ENCODE data around the gene DDX50.
"Not testable (repeated sequence)": the region's sequence is repeated elsewhere in the genome, so short reads cannot be mapped to it uniquely, and the experiment has no call there.

DDX50 gene

DNA sequence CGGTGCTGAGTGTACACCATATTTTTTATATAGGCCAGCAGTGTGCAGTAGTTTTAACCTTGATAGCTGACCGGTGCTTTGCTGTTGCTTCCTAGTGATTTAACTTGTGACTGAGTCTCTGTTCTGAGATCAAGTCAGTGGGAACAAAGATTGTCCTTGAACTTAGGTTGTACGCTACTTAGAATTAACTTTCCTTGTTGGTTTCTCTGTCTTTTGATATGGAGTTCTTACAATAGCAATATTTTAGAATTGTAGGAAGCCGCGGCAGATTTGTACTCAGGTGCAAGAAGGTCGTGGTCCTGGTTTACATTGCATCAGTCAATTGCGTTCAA lies 56.1 kb downstream of the DDX50 start:
- no peak for DNase-seq (ENCODE audit: low read depth)
- peak overlapping the region; percentile 97 for H3K9ac ChIP-seq (ENCODE audit: low read length)
- H3K4me3 ChIP-seq (ENCODE audit: low read length): peak overlapping the region; percentile 96
- H3K36me3 ChIP-seq (ENCODE audit: control insufficient read depth, insufficient read depth, low read length, severe bottlenecking): peaks cover 27% of the 10 kb centered on the region
- peaks cover 36% of the 10 kb centered on the region for H3K4me1 ChIP-seq (ENCODE audit: control insufficient read depth, insufficient read depth, low read length)
- H3K27me3 ChIP-seq (replicated peaks; ENCODE audit: control insufficient read depth, insufficient read depth, low read length): no peaks in the 10 kb centered on the region
- no peaks in the 10 kb centered on the region for H3K9me3 ChIP-seq (ENCODE audit: control insufficient read depth, low read length)

- Histone ChIP-seq H3K9ac (ENCODE audit: low read length) (peak overlapping the region; percentile 97), H3K27me3 (replicated peaks; ENCODE audit: control insufficient read depth, insufficient read depth, low read length) (no peaks in the 10 kb centered on the region), H3K4me1 (ENCODE audit: control insufficient read depth, insufficient read depth, low read length) (peaks cover 36% of the 10 kb centered on the region), H3K9me3 (ENCODE audit: control insufficient read depth, low read length) (no peaks in the 10 kb centered on the region), H3K36me3 (ENCODE audit: control insufficient read depth, insufficient read depth, low read length, severe bottlenecking) (peaks cover 31% of the 10 kb centered on the region), H3K4me3 (ENCODE audit: low read length) (peak overlapping the region; percentile 96)
- DNase-seq (ENCODE audit: low read depth): peak; percentile 21
Measured at GRCh38 chr10:68957654-68958053, 56.5 kb downstream of the DDX50 start.

DNA sequence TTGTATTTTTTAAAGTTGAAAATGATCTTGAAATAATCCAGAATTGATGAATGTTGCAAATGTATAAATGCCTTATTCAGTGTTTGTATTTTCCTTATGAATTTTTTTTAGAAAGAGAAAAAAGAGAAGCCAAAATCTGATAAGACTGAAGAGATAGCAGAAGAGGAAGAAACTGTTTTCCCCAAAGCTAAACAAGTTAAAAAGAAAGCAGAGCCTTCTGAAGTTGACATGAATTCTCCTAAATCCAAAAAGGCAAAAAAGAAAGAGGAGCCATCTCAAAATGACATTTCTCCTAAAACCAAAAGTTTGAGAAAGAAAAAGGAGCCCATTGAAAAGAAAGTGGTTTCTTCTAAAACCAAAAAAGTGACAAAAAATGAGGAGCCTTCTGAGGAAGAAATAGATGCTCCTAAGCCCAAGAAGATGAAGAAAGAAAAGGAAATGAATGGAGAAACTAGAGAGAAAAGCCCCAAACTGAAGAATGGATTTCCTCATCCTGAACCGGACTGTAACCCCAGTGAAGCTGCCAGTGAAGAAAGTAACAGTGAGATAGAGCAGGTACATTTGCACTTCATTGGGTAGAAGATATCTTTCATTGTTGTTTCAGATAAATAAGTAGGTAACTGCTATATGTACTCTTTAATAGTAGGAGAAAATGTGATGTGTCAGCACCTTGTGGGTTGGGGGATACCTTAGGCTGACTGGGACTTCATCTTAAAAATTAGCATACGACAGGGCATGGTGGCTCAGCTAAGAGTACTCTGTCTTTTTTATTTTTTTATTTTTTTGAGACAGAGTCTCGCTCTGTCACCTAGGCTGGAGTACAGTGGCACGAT lies 58.8 kb downstream of the DDX50 start:
- Histone ChIP-seq H3K4me1 (ENCODE audit: control insufficient read depth, insufficient read depth, low read length) (peaks cover 35% of the 10 kb centered on the region), H3K27me3 (replicated peaks; ENCODE audit: control insufficient read depth, insufficient read depth, low read length) (no peaks in the 10 kb centered on the region), H3K4me3 (ENCODE audit: low read length) (no peak overlapping the region), H3K36me3 (ENCODE audit: control insufficient read depth, insufficient read depth, low read length, severe bottlenecking) (peaks cover 49% of the 10 kb centered on the region), H3K9ac (ENCODE audit: low read length) (no peak overlapping the region), H3K9me3 (ENCODE audit: control insufficient read depth, low read length) (no peaks in the 10 kb centered on the region)
- DNase-seq (ENCODE audit: low read depth): no peak

GRCh38 chr10:68963151-68963550 lies 62.0 kb downstream of the DDX50 start:
- Histone ChIP-seq H3K9ac (ENCODE audit: low read length) (no peak overlapping the region), H3K4me1 (ENCODE audit: control insufficient read depth, insufficient read depth, low read length) (peaks cover 19% of the 10 kb centered on the region), H3K9me3 (ENCODE audit: control insufficient read depth, low read length) (no peaks in the 10 kb centered on the region), H3K4me3 (ENCODE audit: low read length) (no peak overlapping the region), H3K36me3 (ENCODE audit: control insufficient read depth, insufficient read depth, low read length, severe bottlenecking) (peaks cover 80% of the 10 kb centered on the region), H3K27me3 (replicated peaks; ENCODE audit: control insufficient read depth, insufficient read depth, low read length) (no peaks in the 10 kb centered on the region)
- DNase-seq (ENCODE audit: low read depth): no peak

GRCh38 chr10:68973975-68974374 lies 72.9 kb downstream of the DDX50 start:
- Histone ChIP-seq H3K27me3 (replicated peaks; ENCODE audit: control insufficient read depth, insufficient read depth, low read length) (no peaks in the 10 kb centered on the region), H3K4me1 (ENCODE audit: control insufficient read depth, insufficient read depth, low read length) (no peaks in the 10 kb centered on the region), H3K36me3 (ENCODE audit: control insufficient read depth, insufficient read depth, low read length, severe bottlenecking) (peaks cover 98% of the 10 kb centered on the region), H3K4me3 (ENCODE audit: low read length) (no peak overlapping the region), H3K9me3 (ENCODE audit: control insufficient read depth, low read length) (no peaks in the 10 kb centered on the region), H3K9ac (ENCODE audit: low read length) (no peak overlapping the region)
- DNase-seq (ENCODE audit: low read depth): no peak

- not testable (repeated sequence) for H3K9ac ChIP-seq (ENCODE audit: low read length); DNase-seq (ENCODE audit: low read depth); H3K4me3 ChIP-seq (ENCODE audit: low read length); H3K4me1 ChIP-seq (ENCODE audit: control insufficient read depth, insufficient read depth, low read length); H3K27me3 ChIP-seq (replicated peaks; ENCODE audit: control insufficient read depth, insufficient read depth, low read length); H3K9me3 ChIP-seq (ENCODE audit: control insufficient read depth, low read length)
- peaks cover 97% of the 10 kb centered on the region for H3K36me3 ChIP-seq (ENCODE audit: control insufficient read depth, insufficient read depth, low read length, severe bottlenecking)
Measured at GRCh38 chr10:68975936-68976473, 74.9 kb downstream of the DDX50 start.

DNA sequence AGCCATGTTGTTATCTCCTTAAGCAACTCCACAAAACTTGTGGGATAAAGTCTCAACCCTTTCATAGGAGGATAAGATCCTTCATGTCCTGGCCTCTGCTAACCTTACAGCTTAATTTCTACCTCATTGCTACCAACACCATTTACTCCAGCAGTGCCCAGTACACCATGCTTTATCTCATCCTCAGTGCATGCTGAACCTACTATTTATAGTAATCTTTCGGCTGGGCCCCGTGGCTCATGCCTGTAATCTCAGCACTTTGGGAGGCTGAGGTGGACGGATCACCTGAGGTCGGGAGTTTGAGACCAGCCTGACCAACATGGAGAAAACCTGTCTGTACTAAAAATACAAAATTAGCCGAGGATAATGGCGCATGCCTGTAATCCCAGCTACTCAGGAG lies 78.6 kb downstream of the DDX50 start:
- H3K9ac ChIP-seq (ENCODE audit: low read length); H3K27me3 ChIP-seq (replicated peaks; ENCODE audit: control insufficient read depth, insufficient read depth, low read length); DNase-seq (ENCODE audit: low read depth); H3K4me3 ChIP-seq (ENCODE audit: low read length); H3K4me1 ChIP-seq (ENCODE audit: control insufficient read depth, insufficient read depth, low read length); H3K9me3 ChIP-seq (ENCODE audit: control insufficient read depth, low read length): not testable (repeated sequence)
- peaks cover 96% of the 10 kb centered on the region for H3K36me3 ChIP-seq (ENCODE audit: control insufficient read depth, insufficient read depth, low read length, severe bottlenecking)

DNA sequence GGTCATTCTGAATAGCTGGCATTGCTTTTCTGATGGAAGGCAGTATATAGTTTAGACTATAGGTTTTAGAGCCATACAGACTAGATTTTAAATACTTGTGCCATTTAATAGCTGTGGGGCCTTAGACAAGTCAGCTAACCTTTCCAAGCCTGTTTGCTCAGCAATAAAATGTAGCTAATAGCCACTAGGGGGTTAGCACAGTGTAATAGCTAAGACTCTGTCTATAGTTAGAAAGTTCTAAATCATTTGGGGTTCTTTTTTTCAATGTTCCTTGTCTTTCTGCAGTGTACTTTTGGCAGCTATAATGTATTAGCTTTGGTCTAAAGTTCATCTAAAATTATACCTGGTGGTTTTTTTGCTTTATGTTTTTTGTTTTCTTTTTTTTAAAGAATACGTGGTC lies 80.0 kb downstream of the DDX50 start:
- peaks cover 95% of the 10 kb centered on the region for H3K36me3 ChIP-seq (ENCODE audit: control insufficient read depth, insufficient read depth, low read length, severe bottlenecking)
- no peak overlapping the region for H3K4me3 ChIP-seq (ENCODE audit: low read length)
- H3K4me1 ChIP-seq (ENCODE audit: control insufficient read depth, insufficient read depth, low read length): no peaks in the 10 kb centered on the region

GRCh38 chr10:68982389-68982788 lies 81.3 kb downstream of the DDX50 start:
- Histone ChIP-seq H3K9ac (ENCODE audit: low read length) (no peak overlapping the region), H3K4me1 (ENCODE audit: control insufficient read depth, insufficient read depth, low read length) (no peaks in the 10 kb centered on the region), H3K9me3 (ENCODE audit: control insufficient read depth, low read length) (no peaks in the 10 kb centered on the region), H3K36me3 (ENCODE audit: control insufficient read depth, insufficient read depth, low read length, severe bottlenecking) (peaks cover 85% of the 10 kb centered on the region), H3K4me3 (ENCODE audit: low read length) (no peak overlapping the region), H3K27me3 (replicated peaks; ENCODE audit: control insufficient read depth, insufficient read depth, low read length) (no peaks in the 10 kb centered on the region)
- DNase-seq (ENCODE audit: low read depth): no peak

More for the DNA sequence above, 80.0 kb downstream of the DDX50 start:
- DNase-seq (ENCODE audit: low read depth): no peak
- H3K27me3 ChIP-seq (replicated peaks; ENCODE audit: control insufficient read depth, insufficient read depth, low read length): no peaks in the 10 kb centered on the region
- H3K9me3 ChIP-seq (ENCODE audit: control insufficient read depth, low read length): no peaks in the 10 kb centered on the region
- no peak overlapping the region for H3K9ac ChIP-seq (ENCODE audit: low read length)

DNA sequence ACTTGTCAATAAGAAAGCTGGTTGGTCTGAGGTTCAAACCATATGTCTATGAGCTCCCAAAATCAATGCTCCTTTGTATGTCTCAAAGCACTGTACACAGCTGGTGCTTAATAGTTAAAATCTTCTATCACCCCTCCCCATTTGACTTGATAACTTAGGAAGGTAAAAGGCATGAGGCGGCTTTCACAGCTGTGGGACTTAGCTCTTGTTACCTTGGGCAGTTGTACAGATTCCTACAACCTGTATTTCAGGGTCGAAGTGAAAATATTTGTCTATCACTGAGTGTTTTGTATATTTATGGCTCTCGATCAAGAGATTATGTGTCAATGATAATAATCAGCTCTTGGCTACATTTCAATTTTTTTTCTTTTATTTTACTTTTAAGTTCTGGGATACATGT lies 86.5 kb downstream of the DDX50 start:
- Histone ChIP-seq H3K4me1 (ENCODE audit: control insufficient read depth, insufficient read depth, low read length) (peaks cover 33% of the 10 kb centered on the region), H3K9me3 (ENCODE audit: control insufficient read depth, low read length) (no peaks in the 10 kb centered on the region), H3K27me3 (replicated peaks; ENCODE audit: control insufficient read depth, insufficient read depth, low read length) (no peaks in the 10 kb centered on the region), H3K9ac (ENCODE audit: low read length) (no peak overlapping the region), H3K36me3 (ENCODE audit: control insufficient read depth, insufficient read depth, low read length, severe bottlenecking) (peaks cover 35% of the 10 kb centered on the region), H3K4me3 (ENCODE audit: low read length) (no peak overlapping the region)
- no peak for DNase-seq (ENCODE audit: low read depth)

- H3K4me1 ChIP-seq (ENCODE audit: control insufficient read depth, insufficient read depth, low read length): peaks cover 43% of the 10 kb centered on the region
- H3K9ac ChIP-seq (ENCODE audit: low read length): peak within 1 kb of the TSS; percentile 97
- peak within 1 kb of the TSS; percentile 100 for H3K4me3 ChIP-seq (ENCODE audit: low read length)
- no peaks in the 10 kb centered on the region for H3K9me3 ChIP-seq (ENCODE audit: control insufficient read depth, low read length)
- DNase-seq (ENCODE audit: low read depth): peak; percentile 99
- no peaks in the 10 kb centered on the region for H3K27me3 ChIP-seq (replicated peaks; ENCODE audit: control insufficient read depth, insufficient read depth, low read length)
- peaks cover 24% of the 10 kb centered on the region for H3K36me3 ChIP-seq (ENCODE audit: control insufficient read depth, insufficient read depth, low read length, severe bottlenecking)
Measured at GRCh38 chr10:68988530-68989316, 87.6 kb downstream of the DDX50 start, which contains the start of gene KIFBP. Gene KIFBP, plus strand, starts transcription at chr10:68988803. Its CDS starts 30 bp downstream, at chr10:68988833.

Data from adipocyte (in vitro differentiated cells).